Stomach (tissue), 4 donors: Measurements from ENCODE around the gene RNF213.

Experiments
- CTCF ChIP-seq, 7 experiments: fragments of 450-650 bp in 4 of 7; fragments of 200-600 bp in 3 of 7; sonication (generic) in 3 of 7; IDR thresholded peaks; one replicate each; pipeline ENCODE4 v1.5.1; 2016 to 2019; ENCODE audit warnings: antibody characterized with exemption in 7 of 7, control low read depth in 2 of 7, mild to moderate bottlenecking in 1 of 7
- EP300 ChIP-seq: sonication (generic); formaldehyde crosslinking; IDR thresholded peaks from one replicate; pipeline ENCODE4 v1.6.1; 2017; ENCODE audit warnings: antibody characterized with exemption
- POLR2A ChIP-seq, 4 donors: fragments of 450-650 bp; IDR thresholded peaks; one replicate each; pipeline ENCODE4 v1.6.1; 2016; ENCODE audit warnings: antibody characterized with exemption in 4 of 4, control low read depth in 2 of 4, mild to moderate bottlenecking in 1 of 4, moderate library complexity in 1 of 4
- POLR2AphosphoS5 ChIP-seq, 3 donors: sonication (generic); formaldehyde crosslinking; IDR thresholded peaks; one replicate each; pipeline ENCODE4 v1.6.1; 2016; ENCODE audit warnings: antibody characterized with exemption in 3 of 3

DNA sequence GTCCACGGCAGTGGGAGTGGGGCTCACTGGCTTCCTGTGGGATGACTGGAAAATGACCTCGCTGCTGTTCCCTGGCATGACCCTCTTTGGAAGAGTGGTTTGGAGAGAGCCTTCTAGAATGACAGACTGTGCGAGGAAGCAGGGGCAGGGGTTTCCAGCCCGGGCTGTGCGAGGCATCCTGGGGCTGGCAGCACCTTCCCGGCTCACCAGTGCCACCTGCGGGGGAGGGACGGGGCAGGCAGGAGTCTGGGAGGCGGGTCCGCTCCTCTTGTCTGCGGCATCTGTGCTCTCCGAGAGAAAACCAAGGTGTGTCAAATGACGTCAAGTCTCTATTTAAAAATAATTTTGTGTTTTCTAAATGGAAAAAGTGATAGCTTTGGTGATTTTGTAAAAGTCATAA is 7.8 kb upstream of the RNF213 start:
- TF ChIP-seq POLR2AphosphoS5 (IDR thresholded peaks at IDR 0.05) (peak in 1 of 3 donors; percentile 38), CTCF (IDR thresholded peaks at IDR 0.05) (peak in 5 of 7 experiments; percentile 52 to 70 (median 59)), POLR2A (IDR thresholded peaks at IDR 0.05) (no peak), EP300 (no peak)
